Measurements from ENCODE around the gene PRSS53.
"Not testable (repeated sequence)": the region's sequence is repeated elsewhere in the genome, so short reads cannot be mapped to it uniquely, and the experiment has no call there.

PRSS53 gene

GRCh38 chr16:31088459-31089183, at the start of gene PRSS53:
TSS of gene PRSS53 (minus strand) at chr16:31088943. CDS start at chr16:31088809, 134 bp downstream.
- no peak for DNase-seq (ENCODE audit: low spot score)

- not testable (repeated sequence) for DNase-seq (ENCODE audit: low spot score)
Measured at GRCh38 chr16:31136822-31137499, 48.2 kb upstream of the PRSS53 start.

- DNase-seq (ENCODE audit: low spot score), result no peak
Measured at GRCh38 chr16:31136287-31136662, 47.5 kb upstream of the PRSS53 start.

- no peak for DNase-seq (ENCODE audit: low spot score)
Measured at GRCh38 chr16:31135535-31136286, 47.0 kb upstream of the PRSS53 start, which contains the start of gene PRSS8. TSS of gene PRSS8 (minus strand) at chr16:31135727. CDS start at chr16:31135498, 229 bp downstream.

GRCh38 chr16:31134625-31135534, 46.1 kb upstream of the PRSS53 start:
- no peak for DNase-seq (ENCODE audit: low spot score)

GRCh38 chr16:31134091-31134571, 45.4 kb upstream of the PRSS53 start:
- no peak for DNase-seq (ENCODE audit: low spot score)

GRCh38 chr16:31133046-31133501, 44.3 kb upstream of the PRSS53 start:
- no peak for DNase-seq (ENCODE audit: low spot score)

- DNase-seq (ENCODE audit: low spot score), result no peak
Measured at GRCh38 chr16:31132303-31132979, 43.7 kb upstream of the PRSS53 start.

- no peak for DNase-seq (ENCODE audit: low spot score)
Measured at GRCh38 chr16:31131841-31132271, 43.1 kb upstream of the PRSS53 start.

- DNase-seq (ENCODE audit: low spot score), result no peak
Measured at GRCh38 chr16:31131416-31131815, 42.7 kb upstream of the PRSS53 start.

- no peak for DNase-seq (ENCODE audit: low spot score)
Measured at GRCh38 chr16:31130899-31131298, 42.2 kb upstream of the PRSS53 start.

GRCh38 chr16:31130336-31130891, 41.7 kb upstream of the PRSS53 start:
- DNase-seq (ENCODE audit: low spot score), result no peak

- DNase-seq (ENCODE audit: low spot score), result no peak
Measured at GRCh38 chr16:31129568-31130335, 41.0 kb upstream of the PRSS53 start.

GRCh38 chr16:31128711-31129567, 40.2 kb upstream of the PRSS53 start:
- DNase-seq (ENCODE audit: low spot score), result no peak

GRCh38 chr16:31127182-31127581, 38.4 kb upstream of the PRSS53 start:
- DNase-seq (ENCODE audit: low spot score), result no peak

GRCh38 chr16:31125844-31126243, 37.1 kb upstream of the PRSS53 start:
- no peak for DNase-seq (ENCODE audit: low spot score)

- no peak for DNase-seq (ENCODE audit: low spot score)
Measured at GRCh38 chr16:31120129-31120528, 31.4 kb upstream of the PRSS53 start.

All from left forelimb (tissue), 1 donor.